SK-N-SH (cell line): ENCODE results near the gene TOP3A. TPM values are rescaled to one million over a fixed set of nuclear protein-coding genes. Genes with fewer than 3 reads are reported as not detected.

Experiments
- CTCF ChIA-PET: fragments of 300-600, 350-600 bp; formaldehyde crosslinking; extraction: SDS; loops from one replicate; lab custom pipeline; 2021; lab: Yijun Ruan, JAX
- POLR2A ChIA-PET: fragments of 350-600 bp; sonication (Branson Sonifier 250); formaldehyde crosslinking; extraction: SDS; loops from one replicate; lab custom pipeline; 2020; ENCODE audit warnings: antibody characterized with exemption, inconsistent platforms; lab: Yijun Ruan, JAX
- DNase-seq: peaks from one replicate; pipeline ENCODE4 v3.0.0; 2012
- H2AFZ ChIP-seq: fragments of 200-600 bp; sonication (generic); 2 replicates; pipeline ENCODE4 v1.8.1; 2016; ENCODE audit warnings: antibody characterized with exemption, mild to moderate bottlenecking, low read depth
- H3F3A ChIP-seq: fragments of 200-600 bp; sonication (generic); replicated peaks from 2 replicates; pipeline ENCODE3; 2016; ENCODE audit warnings: antibody characterized with exemption, mild to moderate bottlenecking; ENCODE audit not compliant: insufficient read depth
- H3K27ac ChIP-seq, 2 experiments: fragments of 200-500 bp in 1 of 2; fragments of 200-600 bp in 1 of 2; sonication (Bioruptor generic) in 1 of 2; sonication (generic), shearing (Covaris generic) in 1 of 2; 2 replicates each; pipeline versions ENCODE4 v1.5.1 to v1.6.1; 2014 to 2016; ENCODE audit warnings: low read depth in 2 of 2, inconsistent platforms in 1 of 2, low read length in 1 of 2, mild to moderate bottlenecking in 1 of 2, mixed read lengths in 1 of 2
- H3K27me3 ChIP-seq: fragments of 200-600 bp; sonication (generic), shearing (Covaris generic); 2 replicates; pipeline ENCODE4 v1.6.1; 2016; ENCODE audit warnings: mixed run types; ENCODE audit not compliant: insufficient read depth
- H3K36me3 ChIP-seq, 2 experiments: fragments of 200-500 bp in 1 of 2; fragments of 200-600 bp in 1 of 2; sonication (Bioruptor generic) in 1 of 2; sonication (generic) in 1 of 2; replicated peaks in 1 of 2; 2 replicates each; pipeline versions ENCODE3 to v1.5.1; 2014 to 2016; ENCODE audit warnings: low read length in 1 of 2, mild to moderate bottlenecking in 1 of 2; ENCODE audit not compliant: insufficient read depth in 2 of 2, control insufficient read depth in 1 of 2
- H3K4me1 ChIP-seq, 2 experiments: fragments of 200-500 bp in 1 of 2; fragments of 200-600 bp in 1 of 2; sonication (Bioruptor generic) in 1 of 2; sonication (generic), shearing (Covaris generic) in 1 of 2; 2 replicates each; pipeline versions ENCODE4 v1.5.1 to v1.6.1; 2014 to 2016; ENCODE audit warnings: low read depth in 1 of 2, low read length in 1 of 2, mixed run types in 1 of 2; ENCODE audit not compliant: insufficient read depth in 2 of 2, control insufficient read depth in 1 of 2
- H3K4me2 ChIP-seq: fragments of 200-600 bp; sonication (generic), shearing (Covaris generic); 2 replicates; pipeline ENCODE4 v1.6.1; 2017; ENCODE audit warnings: mixed run types
- H3K4me3 ChIP-seq, 2 experiments: fragments of 200-500 bp in 1 of 2; fragments of 200-600 bp in 1 of 2; sonication (Bioruptor generic) in 1 of 2; sonication (generic), shearing (Covaris generic) in 1 of 2; 2 replicates each; pipeline versions ENCODE4 v1.5.1 to v1.8.1; 2014 to 2016; ENCODE audit warnings: low read depth in 2 of 2, inconsistent platforms in 1 of 2, low read length in 1 of 2, mild to moderate bottlenecking in 1 of 2, mixed read lengths in 1 of 2, moderate library complexity in 1 of 2
- H3K79me2 ChIP-seq: fragments of 200-600 bp; sonication (generic); 2 replicates; pipeline ENCODE4 v1.8.1; 2017; ENCODE audit warnings: mild to moderate bottlenecking; ENCODE audit not compliant: insufficient read depth
- H3K9ac ChIP-seq: fragments of 200-600 bp; sonication (generic); 2 replicates; pipeline ENCODE4 v1.6.1; 2017; ENCODE audit warnings: mixed run types
- H3K9me2 ChIP-seq: fragments of 200-600 bp; sonication (generic); 2 replicates; pipeline ENCODE4 v1.6.1; 2017; ENCODE audit warnings: mixed run types
- H3K9me3 ChIP-seq: fragments of 200-600 bp; sonication (generic); 2 replicates; pipeline ENCODE4 v1.6.1; 2017; ENCODE audit warnings: mixed run types, mild to moderate bottlenecking, moderate library complexity
- H4K20me1 ChIP-seq: fragments of 200-600 bp; sonication (generic); 2 replicates; pipeline ENCODE4 v1.6.1; 2017; ENCODE audit warnings: mild to moderate bottlenecking, mixed run types; ENCODE audit not compliant: insufficient read depth
- EP300 ChIP-seq, 2 experiments: IDR thresholded peaks; 2 replicates each; pipeline versions ENCODE4 v1.4.0 to v1.6.1; 2012; ENCODE audit warnings: borderline replicate concordance in 1 of 2, low read depth in 1 of 2, low read length in 1 of 2
- EZH2phosphoT487 ChIP-seq: fragments of 200-600 bp; sonication (generic); IDR thresholded peaks from 2 replicates; pipeline ENCODE4 v1.6.1; 2017; ENCODE audit warnings: low read depth, mixed run types, mild to moderate bottlenecking, antibody characterized with exemption, moderate library complexity, borderline replicate concordance
- FOSL2 ChIP-seq: IDR thresholded peaks from 2 replicates; pipeline ENCODE4 v1.4.0; 2012; ENCODE audit warnings: low read depth, mild to moderate bottlenecking, moderate library complexity, borderline replicate concordance
- GABPA ChIP-seq: IDR thresholded peaks from 2 replicates; pipeline ENCODE4 v1.4.0; 2012; ENCODE audit warnings: low read depth, mild to moderate bottlenecking
- GATA2 ChIP-seq: sonication (generic); formaldehyde crosslinking; IDR thresholded peaks from 2 replicates; pipeline ENCODE4 v1.5.0; 2020; ENCODE audit warnings: mild to moderate bottlenecking, missing genetic modification reagents
- MAX ChIP-seq: IDR thresholded peaks from 2 replicates; pipeline ENCODE4 v1.4.0; 2012; ENCODE audit warnings: low read depth
- MXI1 ChIP-seq: IDR thresholded peaks from 2 replicates; pipeline ENCODE4 v1.6.1; 2012; ENCODE audit warnings: mild to moderate bottlenecking, low read depth, low read length, improper control_type of control experiment
- NFIC ChIP-seq: IDR thresholded peaks from 2 replicates; pipeline ENCODE4 v1.4.0; 2012; ENCODE audit warnings: borderline replicate concordance
- RAD21 ChIP-seq: IDR thresholded peaks from 2 replicates; pipeline ENCODE4 v1.6.1; 2012; ENCODE audit warnings: mild to moderate bottlenecking, low read length
- REST ChIP-seq: IDR thresholded peaks from 2 replicates; pipeline ENCODE4 v1.6.1; 2012; ENCODE audit warnings: mild to moderate bottlenecking, low read depth, low read length, moderate library complexity
- RFX5 ChIP-seq: IDR thresholded peaks from 2 replicates; pipeline ENCODE4 v1.6.1; 2012; ENCODE audit warnings: mild to moderate bottlenecking, improper control_type of control experiment, low read length
- SIN3A ChIP-seq: IDR thresholded peaks from 2 replicates; pipeline ENCODE4 v1.6.1; 2012; ENCODE audit warnings: low read depth, mild to moderate bottlenecking, low read length, moderate library complexity, borderline replicate concordance
- SMC3 ChIP-seq: IDR thresholded peaks from 2 replicates; pipeline ENCODE4 v1.6.1; 2012; ENCODE audit warnings: low read depth, low read length, improper control_type of control experiment
- TEAD4 ChIP-seq: IDR thresholded peaks from 2 replicates; pipeline ENCODE4 v1.4.0; 2012; ENCODE audit warnings: mild to moderate bottlenecking, borderline replicate concordance; ENCODE audit not compliant: insufficient read depth
- ZBTB33 ChIP-seq: IDR thresholded peaks from 2 replicates; pipeline ENCODE4 v1.4.0; 2012; ENCODE audit warnings: low read depth, borderline replicate concordance
- WGBS: methylation state at CpG from one replicate; pipeline ENCODE4 v1.1.6; 2017; ENCODE audit warnings: low lambda C conversion rate; 5-methylcytosine and 5-hydroxymethylcytosine counted together
- polyA plus RNA-seq, 3 experiments: library from polyadenylated mRNA; depleted of rRNA; stranded (reverse); fragments of >200 nt; gene quantifications; 2 replicates each; pipeline ENCODE4 v1.2.3, GENCODE V29; 2012

The TOP3A gene
- polyA plus RNA-seq, 1 of the 3 experiments (the other 2 are of a cell fraction), result 14.7 TPM

- no peak for DNase-seq
- H3K9ac ChIP-seq, result no peak overlapping the region
- no peak overlapping the region for H3K27ac ChIP-seq
- peaks cover 8 to 17% of the 10 kb centered on the region in 2 experiments; a peak in 2 of 4 replicates for H3K4me1 ChIP-seq
- H3K27me3 ChIP-seq, result no peaks in the 10 kb centered on the region
- H3K9me2 ChIP-seq, result no peaks in the 10 kb centered on the region
- ChIA-PET CTCF (interaction anchor here (1.1 to 1.4 kb wide), 2 partner anchors 37 to 46 kb away, joined by 3 to 5 read pairs; no protein-coding TSS in a partner anchor), POLR2A (no interaction called here)
- H3K36me3 ChIP-seq, result peaks cover 0 to 24% of the 10 kb centered on the region in 2 experiments
- WGBS, result 94% methylated on average over 16 of the region's 50 CpGs
- no peak overlapping the region for H3K4me3 ChIP-seq
- H3K4me2 ChIP-seq, result no peak overlapping the region
- H3K9me3 ChIP-seq, result no peaks in the 10 kb centered on the region
- no peak overlapping the region for H2AFZ ChIP-seq
- H3F3A ChIP-seq, result peaks cover 9% of the 10 kb centered on the region
- H4K20me1 ChIP-seq, result no peaks in the 10 kb centered on the region
- TF ChIP-seq GABPA (no peak), EP300 (IDR thresholded peaks at IDR 0.05; ENCODE audit: borderline replicate concordance in 1 of 2, low read depth in 1 of 2, low read length in 1 of 2) (no peak), ZBTB33 (no peak), SMC3 (no peak), SIN3A (no peak), NFIC (no peak), TEAD4 (no peak), RAD21 (no peak), REST (no peak), MAX (no peak), EZH2phosphoT487 (no peak), MXI1 (no peak), RFX5 (no peak), FOSL2 (no peak), GATA2 (CRISPR knock-in tag) (no peak)
- peaks cover 26% of the 10 kb centered on the region for H3K79me2 ChIP-seq
Measured at GRCh38 chr17:18263885-18264682, 50.7 kb downstream of the TOP3A start.
